NCI-H510A (cell line): ENCODE results near the gene UBXN7.
"Not testable (repeated sequence)": the region's sequence is repeated elsewhere in the genome, so short reads cannot be mapped to it uniquely, and the experiment has no call there.

ENCODE experiments used
- DNase-seq: peaks from one replicate; lab custom pipeline; 2025; lab: John Stamatoyannopoulos, UW

UBXN7 gene

GRCh38 chr3:196414469-196414868, 17.8 kb downstream of the UBXN7 start:
- DNase-seq = no peak

- no peak for DNase-seq
Observed at GRCh38 chr3:196412704-196413103, 19.5 kb downstream of the UBXN7 start.

- DNase-seq = no peak
Observed at GRCh38 chr3:196409409-196409808, 22.8 kb downstream of the UBXN7 start.

GRCh38 chr3:196408565-196409300, 23.5 kb downstream of the UBXN7 start:
- DNase-seq = no peak

- no peak for DNase-seq
Observed at GRCh38 chr3:196406811-196407470, 25.3 kb downstream of the UBXN7 start.

GRCh38 chr3:196400331-196400730, 31.9 kb downstream of the UBXN7 start:
- no peak for DNase-seq

- no peak for DNase-seq
Observed at GRCh38 chr3:196399485-196399945, 32.7 kb downstream of the UBXN7 start.

GRCh38 chr3:196398782-196399181, 33.4 kb downstream of the UBXN7 start:
- DNase-seq = no peak

- DNase-seq = no peak
Observed at GRCh38 chr3:196397941-196398340, 34.3 kb downstream of the UBXN7 start.

- no peak for DNase-seq
Observed at GRCh38 chr3:196390116-196390515, 42.1 kb downstream of the UBXN7 start.

GRCh38 chr3:196388956-196389355, 43.3 kb downstream of the UBXN7 start:
- no peak for DNase-seq

GRCh38 chr3:196387941-196388340, 44.3 kb downstream of the UBXN7 start:
- DNase-seq = not testable (repeated sequence)

- DNase-seq = not testable (repeated sequence)
Observed at GRCh38 chr3:196386797-196387196, 45.4 kb downstream of the UBXN7 start.

GRCh38 chr3:196386034-196386433, 46.2 kb downstream of the UBXN7 start:
- DNase-seq = not testable (repeated sequence)

- DNase-seq = not testable (repeated sequence)
Observed at GRCh38 chr3:196385446-196385845, 46.8 kb downstream of the UBXN7 start.

- no peak for DNase-seq
Observed at GRCh38 chr3:196378146-196378841, 53.9 kb downstream of the UBXN7 start.

- DNase-seq = no peak
Observed at GRCh38 chr3:196377321-196377720, 54.9 kb downstream of the UBXN7 start.

- DNase-seq = no peak
Observed at GRCh38 chr3:196365736-196366135, 66.5 kb downstream of the UBXN7 start.

GRCh38 chr3:196360586-196360985, 71.6 kb downstream of the UBXN7 start:
- DNase-seq = no peak

GRCh38 chr3:196358540-196358939, 73.7 kb downstream of the UBXN7 start:
- DNase-seq = not testable (repeated sequence)

GRCh38 chr3:196357905-196358304, 74.3 kb downstream of the UBXN7 start:
- no peak for DNase-seq

GRCh38 chr3:196356556-196356955, 75.7 kb downstream of the UBXN7 start:
- DNase-seq = no peak

- DNase-seq = no peak
Observed at GRCh38 chr3:196355668-196356067, 76.6 kb downstream of the UBXN7 start.
